HG03060 (cell line): ENCODE data around the gene SGK2.
"Not testable (repeated sequence)": the region's sequence is repeated elsewhere in the genome, so short reads cannot be mapped to it uniquely, and the experiment has no call there.

ENCODE experiments used
- ATAC-seq: cut with Tn5 transposase; IDR thresholded peaks from one replicate; pipeline ENCODE4 v1.9.1; 2021; ENCODE audit warnings: low read depth, moderate number of reproducible peaks; ENCODE audit not compliant: unreplicated experiment

The SGK2 gene

GRCh38 chr20:43586641-43587040 is 27.8 kb downstream of the SGK2 start:
- no peak for ATAC-seq

- not testable (repeated sequence) for ATAC-seq
Observed at GRCh38 chr20:43588526-43588925, 29.7 kb downstream of the SGK2 start.

GRCh38 chr20:43590036-43590391 is 31.2 kb downstream of the SGK2 start:
- ATAC-seq, result no peak

DNA sequence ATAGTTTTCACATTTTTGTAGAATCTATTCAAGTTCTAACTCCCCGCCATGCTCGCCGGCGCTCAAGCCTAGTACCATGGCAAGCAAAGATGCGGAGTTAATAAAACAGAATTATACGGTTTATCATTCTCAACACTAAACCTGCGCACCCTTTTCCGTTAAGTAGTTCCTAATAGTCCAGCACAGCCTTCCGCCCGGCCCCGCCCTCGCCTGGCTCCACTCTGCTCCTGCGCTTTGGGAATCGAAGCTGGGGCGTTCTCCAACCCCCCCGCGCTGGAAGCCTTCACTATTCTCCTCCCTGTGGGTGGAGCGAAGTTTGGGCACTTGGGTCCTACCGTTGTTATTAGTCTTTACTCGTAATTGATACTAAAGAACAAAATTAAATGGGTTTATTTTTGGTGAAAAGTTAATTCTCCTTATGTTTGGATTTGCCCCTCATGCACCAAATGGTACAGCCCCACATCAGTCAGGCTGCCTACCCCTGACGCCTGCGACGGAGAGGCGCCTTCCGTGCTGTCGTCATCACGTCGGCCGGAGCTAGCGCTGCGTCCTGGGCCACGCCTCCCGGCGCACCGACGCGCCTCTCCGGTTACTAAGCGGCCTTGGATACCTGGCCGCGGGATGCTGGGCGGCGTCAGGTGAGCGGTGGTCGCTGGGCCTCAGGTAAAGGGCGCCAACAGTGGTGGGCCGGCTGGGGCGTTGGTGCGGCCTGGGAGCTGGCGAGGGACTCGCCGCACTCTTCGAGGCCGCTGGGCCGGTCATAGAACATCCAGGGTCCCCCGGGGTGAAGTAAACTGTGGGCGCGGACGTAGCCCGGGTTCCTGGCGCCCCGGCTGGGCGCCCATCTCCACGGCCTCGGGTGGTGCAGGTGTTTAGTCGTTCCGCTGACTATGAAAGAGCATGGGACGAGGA is 31.8 kb downstream of the SGK2 start, which contains the start of gene IFT52:
IFT52 (plus strand) TSS at position 546 of the 912 bp plus-strand sequence. CDS start 3,762 bp downstream, outside the sequence.
- peak; percentile 87 for ATAC-seq

- ATAC-seq, result not testable (repeated sequence)
Observed at GRCh38 chr20:43601960-43602359, 43.1 kb downstream of the SGK2 start.

DNA sequence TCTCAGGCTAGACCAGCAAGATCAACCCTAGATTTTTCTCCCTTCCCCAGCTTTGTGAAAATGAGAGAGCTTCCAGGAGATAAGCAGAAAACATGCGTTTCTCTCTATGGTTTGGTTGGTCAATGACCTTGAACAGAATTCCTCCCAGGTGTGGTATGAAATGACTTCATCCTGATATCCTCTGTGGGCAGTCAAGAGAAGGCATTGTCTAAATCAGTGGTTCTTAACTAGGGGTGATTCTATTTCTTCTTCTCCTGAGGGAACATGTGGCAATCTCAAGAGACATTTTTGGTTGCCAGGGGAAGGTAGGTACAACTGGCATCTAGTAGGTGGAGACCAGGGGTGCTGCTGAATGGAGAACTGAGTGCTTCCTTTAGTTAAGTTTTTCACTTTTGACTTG is 44.3 kb downstream of the SGK2 start:
- ATAC-seq, result no peak

- ATAC-seq, result no peak
Observed at GRCh38 chr20:43605715-43606114, 46.9 kb downstream of the SGK2 start.

GRCh38 chr20:43607278-43607677 is 48.5 kb downstream of the SGK2 start:
- ATAC-seq, result not testable (repeated sequence)

- ATAC-seq, result no peak
Observed at GRCh38 chr20:43631598-43631997, 72.8 kb downstream of the SGK2 start.
